ENCODE data around the gene EXOSC6. TPM values are rescaled to one million over a fixed set of nuclear protein-coding genes. Genes with fewer than 3 reads are reported as not detected.
"Not testable (repeated sequence)": the region's sequence is repeated elsewhere in the genome, so short reads cannot be mapped to it uniquely, and the experiment has no call there.

The EXOSC6 gene
- total RNA-seq, 2 donors from 2014 or later, result 19.2 to 21.8 TPM

DNA sequence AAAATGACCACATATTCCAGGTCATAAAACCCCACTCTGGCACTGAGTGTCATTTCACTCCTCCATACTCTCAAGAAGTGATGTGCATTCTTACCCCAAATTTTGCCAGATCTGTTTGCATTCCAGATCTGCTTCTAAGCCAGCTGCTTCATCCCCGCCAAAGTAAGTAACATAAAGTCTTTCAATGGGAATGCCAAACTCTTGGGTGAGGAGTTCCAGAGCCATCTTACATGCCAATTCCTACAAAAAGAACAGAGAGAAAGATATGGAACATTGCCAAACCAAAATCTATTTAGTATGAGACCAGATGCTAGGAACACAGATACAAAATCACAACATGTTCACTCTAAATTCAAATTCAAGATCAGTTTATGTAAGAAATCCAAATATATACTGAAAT, 24.7 kb upstream of the EXOSC6 start:
- Histone ChIP-seq H3K4me1 (no peaks in the 10 kb centered on the region), H3K36me3 (replicated peaks in 1 of 2; ENCODE audit: insufficient read depth in 1 of 2, low read depth in 2 of 2) (peaks cover 18 to 45% of the 10 kb centered on the region in 2 donors), H3K27ac (no peak overlapping the region), H3K4me3 (no peak overlapping the region), H3K27me3 (no peaks in the 10 kb centered on the region), H3K9me3 (no peaks in the 10 kb centered on the region)
- intact Hi-C loops (cut with DNase I), result no loop called here
- ATAC-seq (no peak), DNase-seq (no peak)
- 81 to 100% methylated on average over 1 of the region's 1 CpG for WGBS, 2 donors
- TF ChIP-seq, protein P1, sequence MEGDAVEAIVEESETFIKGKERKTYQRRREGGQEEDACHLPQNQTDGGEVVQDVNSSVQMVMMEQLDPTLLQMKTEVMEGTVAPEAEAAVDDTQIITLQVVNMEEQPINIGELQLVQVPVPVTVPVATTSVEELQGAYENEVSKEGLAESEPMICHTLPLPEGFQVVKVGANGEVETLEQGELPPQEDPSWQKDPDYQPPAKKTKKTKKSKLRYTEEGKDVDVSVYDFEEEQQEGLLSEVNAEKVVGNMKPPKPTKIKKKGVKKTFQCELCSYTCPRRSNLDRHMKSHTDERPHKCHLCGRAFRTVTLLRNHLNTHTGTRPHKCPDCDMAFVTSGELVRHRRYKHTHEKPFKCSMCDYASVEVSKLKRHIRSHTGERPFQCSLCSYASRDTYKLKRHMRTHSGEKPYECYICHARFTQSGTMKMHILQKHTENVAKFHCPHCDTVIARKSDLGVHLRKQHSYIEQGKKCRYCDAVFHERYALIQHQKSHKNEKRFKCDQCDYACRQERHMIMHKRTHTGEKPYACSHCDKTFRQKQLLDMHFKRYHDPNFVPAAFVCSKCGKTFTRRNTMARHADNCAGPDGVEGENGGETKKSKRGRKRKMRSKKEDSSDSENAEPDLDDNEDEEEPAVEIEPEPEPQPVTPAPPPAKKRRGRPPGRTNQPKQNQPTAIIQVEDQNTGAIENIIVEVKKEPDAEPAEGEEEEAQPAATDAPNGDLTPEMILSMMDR (IDR thresholded peaks at IDR 0.05), result no peak

DNA sequence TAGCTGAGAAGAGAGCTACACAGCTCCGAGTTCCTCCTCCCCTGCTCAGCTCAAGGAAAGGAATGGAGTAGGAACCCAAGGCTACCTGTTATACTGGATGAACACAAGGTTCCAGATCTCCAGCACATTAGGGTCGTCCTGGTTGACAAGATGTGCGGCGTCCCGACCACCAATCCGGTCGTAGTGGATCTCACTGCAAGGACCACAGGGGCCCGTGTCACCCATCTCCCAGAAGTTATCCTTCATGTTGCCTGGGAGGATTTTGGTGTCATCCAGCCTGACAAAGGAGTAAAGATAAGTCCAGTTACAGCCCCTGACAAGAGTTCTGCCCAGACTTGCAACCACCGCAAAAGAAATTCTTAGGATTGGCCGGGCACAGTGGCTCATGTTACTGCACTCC, 20.0 kb upstream of the EXOSC6 start:
- H3K4me1 ChIP-seq, result no peaks in the 10 kb centered on the region
- intact Hi-C loops (cut with DNase I), result no loop called here

DNA sequence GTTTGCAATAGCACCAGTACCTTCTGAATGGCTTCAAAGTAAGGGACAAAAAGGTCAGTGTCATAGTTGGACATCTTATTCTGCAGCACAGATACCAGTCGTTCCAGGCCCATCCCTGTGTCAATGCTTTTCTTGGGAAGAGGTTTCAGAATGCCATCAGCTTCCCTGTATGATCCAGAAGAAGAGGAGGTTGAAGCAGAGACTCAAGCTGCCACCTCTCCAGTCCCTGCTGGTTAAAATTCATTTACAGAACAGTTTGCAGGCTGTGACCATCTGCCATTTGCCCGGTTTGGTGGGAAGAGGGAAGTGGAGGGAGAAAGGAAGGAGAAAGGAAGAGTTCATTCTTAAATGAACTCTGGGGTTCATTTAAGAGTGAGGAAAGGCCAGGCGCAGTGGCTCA, 18.4 kb upstream of the EXOSC6 start:
- Histone ChIP-seq H3K9me3 (no peaks in the 10 kb centered on the region), H3K27me3 (no peaks in the 10 kb centered on the region), H3K4me1 (no peaks in the 10 kb centered on the region), H3K27ac (no peak overlapping the region), H3K4me3 (no peak overlapping the region), H3K36me3 (replicated peaks in 1 of 2; ENCODE audit: insufficient read depth in 1 of 2, low read depth in 2 of 2) (peaks cover 25 to 55% of the 10 kb centered on the region in 2 donors)
- ATAC-seq, result no peak
- DNase-seq, result no peak
- TF ChIP-seq, protein P1 (IDR thresholded peaks at IDR 0.05), result no peak
- TF ChIP-seq POLR2A (IDR thresholded peaks at IDR 0.05), result no peak
- 80 to 86% methylated on average over 3 of the region's 3 CpGs for WGBS, 2 donors
- intact Hi-C loops (cut with DNase I), result no loop called here

More for the DNA sequence above, 20.0 kb upstream of the EXOSC6 start:
- Histone ChIP-seq H3K9me3 (no peaks in the 10 kb centered on the region), H3K27me3 (no peaks in the 10 kb centered on the region), H3K36me3 (replicated peaks in 1 of 2; ENCODE audit: insufficient read depth in 1 of 2, low read depth in 2 of 2) (peaks cover 25 to 51% of the 10 kb centered on the region in 2 donors), H3K27ac (no peak overlapping the region), H3K4me3 (no peak overlapping the region)
- DNase-seq (no peak), ATAC-seq (no peak)
- WGBS, 2 donors, result 93 to 100% methylated on average over 3 to 10 of the region's 10 CpGs
- TF ChIP-seq, protein P1 (IDR thresholded peaks at IDR 0.05), result no peak
- TF ChIP-seq POLR2A (IDR thresholded peaks at IDR 0.05), result no peak

DNA sequence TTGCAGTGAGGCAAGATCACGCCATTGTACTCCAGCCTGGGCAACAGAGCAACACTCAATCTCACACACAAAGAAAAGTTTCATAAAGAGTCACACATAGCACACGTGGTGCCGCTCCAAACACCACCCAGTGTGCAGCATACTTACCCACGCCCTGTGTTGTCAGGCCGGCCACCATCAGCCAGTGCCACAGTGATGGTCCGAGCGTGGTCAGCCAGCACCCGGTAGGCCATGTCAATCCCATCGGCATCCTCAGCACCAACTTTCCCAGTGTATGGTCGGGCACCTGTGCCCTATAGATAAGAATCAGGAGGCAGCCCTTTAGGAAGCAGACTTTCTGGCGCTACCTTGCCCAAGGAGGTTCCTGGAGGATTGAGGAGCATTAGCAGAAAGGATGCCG, 17.7 kb upstream of the EXOSC6 start:
- 91 to 95% methylated on average over 5 to 12 of the region's 12 CpGs for WGBS, 2 donors
- Histone ChIP-seq H3K4me1 (no peaks in the 10 kb centered on the region), H3K4me3 (no peak overlapping the region), H3K27me3 (no peaks in the 10 kb centered on the region), H3K27ac (no peak overlapping the region), H3K9me3 (no peaks in the 10 kb centered on the region), H3K36me3 (replicated peaks in 1 of 2; ENCODE audit: insufficient read depth in 1 of 2, low read depth in 2 of 2) (peaks cover 31 to 55% of the 10 kb centered on the region in 2 donors)
- intact Hi-C loops (cut with DNase I), result no loop called here
- TF ChIP-seq POLR2A (IDR thresholded peaks at IDR 0.05), result no peak
- TF ChIP-seq, protein P1 (IDR thresholded peaks at IDR 0.05), result no peak
- DNase-seq (no peak), ATAC-seq (no peak)

DNA sequence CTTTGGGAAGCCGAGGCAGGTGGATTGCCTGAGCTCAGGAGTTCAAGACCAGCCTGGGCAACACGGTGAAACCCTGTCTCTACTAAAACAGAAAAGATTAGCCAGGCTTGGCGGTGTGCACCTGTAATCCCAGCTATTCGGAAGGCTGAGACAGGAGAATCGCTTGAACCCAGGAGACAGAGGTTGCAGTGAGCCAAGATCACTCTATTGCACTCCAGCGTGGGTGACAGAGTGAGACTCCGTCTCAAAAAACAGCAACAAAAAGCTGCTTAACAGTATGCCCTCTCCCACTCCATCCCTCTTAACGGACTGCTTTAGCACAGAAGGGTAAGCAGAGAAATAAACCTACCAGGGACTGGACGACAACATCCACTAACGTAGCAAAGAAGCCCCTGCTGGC, 16.2 kb upstream of the EXOSC6 start:
- intact Hi-C loops (cut with DNase I); DNase-seq; H3K27ac ChIP-seq; H3K9me3 ChIP-seq; H3K4me3 ChIP-seq; ATAC-seq; H3K27me3 ChIP-seq; H3K4me1 ChIP-seq: not testable (repeated sequence)
- peaks cover 37 to 65% of the 10 kb centered on the region in 2 donors for H3K36me3 ChIP-seq (replicated peaks in 1 of 2; ENCODE audit: insufficient read depth in 1 of 2, low read depth in 2 of 2)
- WGBS, 2 donors, result 86 to 90% methylated on average over 10 of the region's 10 CpGs
